HFFc6 (cell line): Measurements from ENCODE around the gene UFD1. TPM values are rescaled to one million over a fixed set of nuclear protein-coding genes. Genes with fewer than 3 reads are reported as not detected.

ENCODE experiments used
- DNase-seq: peaks from one replicate; pipeline ENCODE4 v3.0.0-alpha.2; 2018
- H3K27ac Mint-ChIP-seq: 2 replicates; pipeline ENCODE4 v1.8.0; 2020; ENCODE audit warnings: mild to moderate bottlenecking, mixed read lengths
- H3K27me3 Mint-ChIP-seq: 2 replicates; pipeline ENCODE4 v1.8.0; 2021; ENCODE audit warnings: mild to moderate bottlenecking, moderate library complexity, mixed read lengths; ENCODE audit not compliant: insufficient read depth
- H3K36me3 Mint-ChIP-seq: 2 replicates; pipeline ENCODE4 v1.8.0; 2021; ENCODE audit warnings: low read depth, mixed read lengths
- H3K4me1 Mint-ChIP-seq: 2 replicates; pipeline ENCODE4 v1.8.0; 2020; ENCODE audit warnings: low read depth, mixed read lengths
- H3K4me3 Mint-ChIP-seq: 2 replicates; pipeline ENCODE4 v1.8.0; 2020; ENCODE audit warnings: mild to moderate bottlenecking, moderate library complexity, mixed read lengths
- H3K9me3 Mint-ChIP-seq: 2 replicates; pipeline ENCODE4 v1.8.0; 2020; ENCODE audit warnings: mild to moderate bottlenecking, mixed read lengths
- total RNA-seq, 6 experiments: library from RNA; stranded (reverse); fragmentation: NEBNext Ultra II Directional; extraction: Animal tissue kit (Norgen Biotek cat#: 25700); gene quantifications; 2 replicates in 1 of 6; 3 replicates in 5 of 6; pipeline ENCODE4 v1.2.3, GENCODE V29; 2021
- TF ChIP-seq, protein P1 (sequence below): fragments of 200-600 bp; sonication (generic); IDR thresholded peaks from 2 replicates; pipeline ENCODE4 v1.5.0; 2021; ENCODE audit warnings: antibody characterized with exemption, mild to moderate bottlenecking

The UFD1 gene
- total RNA-seq, 6 experiments from 2014 or later, result 94.9 to 134 (median 113) TPM

DNA sequence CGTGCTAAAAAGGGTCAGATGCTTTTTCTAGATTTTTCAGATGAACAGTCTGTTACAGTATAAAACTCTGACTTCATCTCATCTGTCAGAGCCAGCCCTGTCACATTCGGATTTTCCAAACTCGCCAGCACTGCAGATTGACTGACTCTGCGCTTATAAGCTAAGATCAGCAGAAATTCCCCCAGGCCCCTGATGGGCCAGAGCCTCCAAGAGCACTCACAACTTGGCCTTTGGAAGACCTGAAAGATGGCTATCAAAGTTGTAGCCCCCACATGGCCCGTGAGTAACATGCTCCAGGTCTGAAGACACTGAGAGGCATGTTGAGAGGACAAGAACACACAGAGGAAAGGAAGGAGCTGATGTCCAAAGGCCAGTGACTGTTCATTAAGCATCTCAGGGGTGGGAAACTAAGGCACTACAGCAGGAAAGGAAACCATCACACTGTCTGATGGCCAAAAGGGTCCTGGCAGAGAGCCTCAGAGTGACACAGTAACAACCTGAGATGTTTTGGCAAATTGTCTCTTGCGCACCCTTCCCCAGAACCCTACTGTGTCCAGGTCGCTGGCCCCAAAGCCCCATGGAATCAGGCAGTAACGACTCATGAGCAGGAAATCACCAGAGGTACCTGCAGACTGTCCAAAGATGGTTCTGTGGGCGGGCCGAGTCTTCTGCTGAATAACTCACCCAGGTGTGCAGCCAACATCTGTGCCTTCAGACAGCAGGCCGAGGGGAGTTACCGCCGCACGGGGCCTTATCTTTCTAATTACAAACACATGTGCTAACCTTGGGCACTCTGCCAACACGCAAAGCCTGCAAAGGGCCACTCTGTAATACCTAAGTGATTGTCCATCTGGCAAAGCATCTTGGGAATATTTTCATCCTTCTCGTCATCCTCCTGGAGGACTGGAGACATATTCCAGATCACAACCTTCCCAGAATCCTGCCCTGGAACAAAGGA is 71.1 kb downstream of the UFD1 start:
- no peak overlapping the region for H3K4me3 Mint-ChIP-seq
- H3K36me3 Mint-ChIP-seq, result peaks cover 19% of the 10 kb centered on the region
- no peaks in the 10 kb centered on the region for H3K9me3 Mint-ChIP-seq
- no peaks in the 10 kb centered on the region; the same call in 1 of the 2 replicates for H3K27me3 Mint-ChIP-seq
- TF ChIP-seq, protein P1, sequence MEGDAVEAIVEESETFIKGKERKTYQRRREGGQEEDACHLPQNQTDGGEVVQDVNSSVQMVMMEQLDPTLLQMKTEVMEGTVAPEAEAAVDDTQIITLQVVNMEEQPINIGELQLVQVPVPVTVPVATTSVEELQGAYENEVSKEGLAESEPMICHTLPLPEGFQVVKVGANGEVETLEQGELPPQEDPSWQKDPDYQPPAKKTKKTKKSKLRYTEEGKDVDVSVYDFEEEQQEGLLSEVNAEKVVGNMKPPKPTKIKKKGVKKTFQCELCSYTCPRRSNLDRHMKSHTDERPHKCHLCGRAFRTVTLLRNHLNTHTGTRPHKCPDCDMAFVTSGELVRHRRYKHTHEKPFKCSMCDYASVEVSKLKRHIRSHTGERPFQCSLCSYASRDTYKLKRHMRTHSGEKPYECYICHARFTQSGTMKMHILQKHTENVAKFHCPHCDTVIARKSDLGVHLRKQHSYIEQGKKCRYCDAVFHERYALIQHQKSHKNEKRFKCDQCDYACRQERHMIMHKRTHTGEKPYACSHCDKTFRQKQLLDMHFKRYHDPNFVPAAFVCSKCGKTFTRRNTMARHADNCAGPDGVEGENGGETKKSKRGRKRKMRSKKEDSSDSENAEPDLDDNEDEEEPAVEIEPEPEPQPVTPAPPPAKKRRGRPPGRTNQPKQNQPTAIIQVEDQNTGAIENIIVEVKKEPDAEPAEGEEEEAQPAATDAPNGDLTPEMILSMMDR, result no peak
- DNase-seq, result no peak
- peaks cover 26% of the 10 kb centered on the region for H3K4me1 Mint-ChIP-seq
- H3K27ac Mint-ChIP-seq, result no peak overlapping the region

GRCh38 chr22:19406846-19407245 is 72.1 kb downstream of the UFD1 start:
- Mint-ChIP-seq H3K36me3 (peaks cover 22% of the 10 kb centered on the region), H3K27me3 (no peaks in the 10 kb centered on the region; the same call in 1 of the 2 replicates), H3K4me3 (no peak overlapping the region), H3K27ac (no peak overlapping the region), H3K9me3 (no peaks in the 10 kb centered on the region), H3K4me1 (peaks cover 23% of the 10 kb centered on the region)
- TF ChIP-seq, protein P1, result no peak
- DNase-seq, result no peak

- no peaks in the 10 kb centered on the region; the same call in 1 of the 2 replicates for H3K27me3 Mint-ChIP-seq
- no peak overlapping the region for H3K4me3 Mint-ChIP-seq
- peaks cover 27% of the 10 kb centered on the region for H3K36me3 Mint-ChIP-seq
- no peak overlapping the region for H3K27ac Mint-ChIP-seq
- DNase-seq, result no peak
- peaks cover 23% of the 10 kb centered on the region for H3K4me1 Mint-ChIP-seq
- TF ChIP-seq, protein P1, result no peak
- no peaks in the 10 kb centered on the region for H3K9me3 Mint-ChIP-seq
These were observed 72.6 kb downstream of the UFD1 start for GRCh38 chr22:19406281-19406811.

GRCh38 chr22:19405652-19406051 is 73.3 kb downstream of the UFD1 start:
- no peaks in the 10 kb centered on the region; the same call in 1 of the 2 replicates for H3K27me3 Mint-ChIP-seq
- H3K4me1 Mint-ChIP-seq, result peaks cover 23% of the 10 kb centered on the region
- peaks cover 31% of the 10 kb centered on the region for H3K36me3 Mint-ChIP-seq
- H3K27ac Mint-ChIP-seq, result no peak overlapping the region
- H3K4me3 Mint-ChIP-seq, result no peak overlapping the region
- TF ChIP-seq, protein P1, result no peak
- no peaks in the 10 kb centered on the region for H3K9me3 Mint-ChIP-seq
- DNase-seq, result no peak

- Mint-ChIP-seq H3K4me1 (peaks cover 23% of the 10 kb centered on the region), H3K36me3 (peaks cover 28% of the 10 kb centered on the region), H3K27me3 (no peaks in the 10 kb centered on the region; the same call in 1 of the 2 replicates), H3K4me3 (no peak overlapping the region), H3K27ac (no peak overlapping the region), H3K9me3 (no peaks in the 10 kb centered on the region)
- no peak for DNase-seq
- TF ChIP-seq, protein P1, result no peak
These were observed 73.9 kb downstream of the UFD1 start for GRCh38 chr22:19405133-19405532.
